ENCODE results near the gene ARMC2. TPM values are rescaled to one million over a fixed set of nuclear protein-coding genes. Genes with fewer than 3 reads are reported as not detected.
"Not testable (repeated sequence)": the region's sequence is repeated elsewhere in the genome, so short reads cannot be mapped to it uniquely, and the experiment has no call there.

ARMC2 gene
- total RNA-seq, 1 donor from 2014 or later, result 3.5 TPM

DNA sequence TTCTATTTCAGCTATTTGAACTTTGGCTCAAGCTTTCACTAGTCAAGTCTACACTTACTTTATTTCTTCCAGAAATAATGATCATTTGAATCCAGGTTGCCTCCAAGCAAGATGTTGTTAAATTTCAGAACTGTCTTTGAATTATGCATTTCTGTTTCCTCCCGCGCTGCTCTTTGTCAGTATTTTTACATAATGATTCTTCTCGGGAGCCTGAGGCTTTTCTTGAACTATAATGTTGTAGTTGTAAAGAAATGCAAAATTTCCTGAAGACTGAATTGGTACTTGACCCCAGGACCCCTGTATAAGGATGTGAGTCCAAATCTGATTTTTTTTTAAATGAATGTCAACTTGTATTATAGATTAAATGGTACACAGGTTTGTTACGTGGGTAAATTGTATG is 80.4 kb downstream of the ARMC2 start:
- intact Hi-C loops (cut with micrococcal nuclease), result no loop called here
- DNase-seq, result no peak
- H3K4me1 Mint-ChIP-seq, result peaks cover 11% of the 10 kb centered on the region
- ATAC-seq (ENCODE audit: low read depth), result no peak
- CTCF ChIA-PET, result no interaction called here
- no peaks in the 10 kb centered on the region for H3K27me3 Mint-ChIP-seq
- no peak for TF ChIP-seq CTCF (IDR thresholded peaks at IDR 0.05)
- no peak overlapping the region for H3K4me3 Mint-ChIP-seq
- no peak overlapping the region for H3K27ac Mint-ChIP-seq
- peaks cover 2% of the 10 kb centered on the region for H3K36me3 Mint-ChIP-seq (ENCODE audit: low read depth)
- POLR2A ChIA-PET, result no interaction called here
- H3K9me3 Mint-ChIP-seq, result no peaks in the 10 kb centered on the region

DNA sequence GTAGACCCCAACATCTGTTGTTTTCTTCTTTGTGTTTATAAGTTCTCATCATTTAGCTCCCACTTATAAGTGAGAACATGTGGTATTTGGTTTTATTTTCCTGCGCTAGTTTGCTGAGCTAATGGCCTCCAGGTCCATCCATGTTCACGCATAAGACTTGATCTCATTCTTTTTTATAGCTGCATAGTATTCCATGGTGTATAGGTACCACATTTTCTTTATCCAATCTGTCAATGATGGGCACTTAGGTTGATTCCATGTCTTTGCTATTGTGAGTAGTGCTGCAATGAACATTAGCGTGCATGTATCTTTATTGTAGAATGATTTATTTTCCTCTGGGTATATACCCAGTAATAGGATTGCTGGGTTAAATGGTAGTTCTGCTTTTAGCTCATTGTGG is 82.9 kb downstream of the ARMC2 start:
- DNase-seq; intact Hi-C loops (cut with micrococcal nuclease); H3K27me3 Mint-ChIP-seq; H3K27ac Mint-ChIP-seq; H3K4me3 Mint-ChIP-seq; ATAC-seq (ENCODE audit: low read depth); H3K36me3 Mint-ChIP-seq (ENCODE audit: low read depth); H3K4me1 Mint-ChIP-seq; POLR2A ChIA-PET; CTCF ChIA-PET; H3K9me3 Mint-ChIP-seq: not testable (repeated sequence)

DNA sequence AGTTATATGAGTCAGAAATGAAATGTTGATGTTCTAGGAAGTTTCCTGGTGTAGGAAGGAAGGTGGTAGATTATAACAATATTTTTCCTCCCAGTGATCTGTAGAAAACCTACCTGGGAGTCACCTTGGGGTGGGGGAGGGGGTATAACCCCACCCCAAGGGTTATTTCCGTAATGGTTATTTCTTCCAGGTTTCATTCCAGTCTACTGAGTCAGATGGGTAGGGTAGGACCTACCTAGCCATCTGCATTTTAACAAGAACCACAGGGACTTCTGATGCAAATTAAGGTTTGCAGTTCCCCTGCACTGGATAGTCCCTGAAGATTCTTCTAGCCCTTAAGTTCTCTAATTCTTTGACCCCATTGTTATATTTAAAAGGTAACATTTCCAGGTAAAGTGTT is 88.9 kb downstream of the ARMC2 start:
- H3K9me3 Mint-ChIP-seq, result no peaks in the 10 kb centered on the region
- ChIA-PET POLR2A (no interaction called here), CTCF (no interaction called here)
- peaks cover 2% of the 10 kb centered on the region for H3K4me1 Mint-ChIP-seq
- DNase-seq (no peak), ATAC-seq (ENCODE audit: low read depth) (no peak)
- no peak overlapping the region for H3K4me3 Mint-ChIP-seq
- no peak overlapping the region for H3K27ac Mint-ChIP-seq
- no peaks in the 10 kb centered on the region for H3K27me3 Mint-ChIP-seq
- no peaks in the 10 kb centered on the region for H3K36me3 Mint-ChIP-seq (ENCODE audit: low read depth)
- TF ChIP-seq CTCF (IDR thresholded peaks at IDR 0.05), result no peak
- intact Hi-C loops (cut with micrococcal nuclease), result no loop called here

- no peaks in the 10 kb centered on the region for H3K27me3 Mint-ChIP-seq
- peaks cover 12% of the 10 kb centered on the region for H3K4me1 Mint-ChIP-seq
- ChIA-PET POLR2A (no interaction called here), CTCF (no interaction called here)
- H3K36me3 Mint-ChIP-seq (ENCODE audit: low read depth), result no peaks in the 10 kb centered on the region
- H3K4me3 Mint-ChIP-seq, result no peak overlapping the region
- intact Hi-C loops (cut with micrococcal nuclease), result no loop called here
- no peak for DNase-seq
- ATAC-seq (ENCODE audit: low read depth), result no peak
- TF ChIP-seq CTCF (IDR thresholded peaks at IDR 0.05), result no peak
- no peak overlapping the region for H3K27ac Mint-ChIP-seq
- no peaks in the 10 kb centered on the region for H3K9me3 Mint-ChIP-seq
Observed at GRCh38 chr6:108940741-108941140, 92.5 kb downstream of the ARMC2 start.

DNA sequence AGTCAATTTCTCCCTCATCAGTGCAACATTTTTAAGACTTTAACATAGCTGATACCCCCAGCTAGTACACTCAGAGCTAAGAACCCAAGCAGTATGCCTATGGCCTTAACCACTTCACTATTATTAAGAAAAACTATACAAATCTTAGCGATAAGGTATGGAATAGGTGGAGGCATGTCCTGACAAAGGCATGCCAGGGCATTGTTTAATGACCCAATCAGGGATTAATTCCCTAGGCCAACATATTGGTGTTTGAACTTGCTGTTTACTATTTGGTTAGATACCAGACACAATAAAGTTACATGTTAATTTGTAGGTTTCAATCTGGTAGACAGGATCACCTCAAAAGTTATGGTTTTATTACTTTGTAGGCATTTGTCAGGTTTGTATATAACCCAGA is 93.1 kb downstream of the ARMC2 start:
- no peak for ATAC-seq (ENCODE audit: low read depth)
- Mint-ChIP-seq H3K4me3 (no peak overlapping the region), H3K27ac (no peak overlapping the region), H3K27me3 (no peaks in the 10 kb centered on the region), H3K9me3 (no peaks in the 10 kb centered on the region), H3K4me1 (peaks cover 12% of the 10 kb centered on the region), H3K36me3 (ENCODE audit: low read depth) (no peaks in the 10 kb centered on the region)
- CTCF ChIA-PET, result no interaction called here
- no peak for DNase-seq
- POLR2A ChIA-PET, result no interaction called here
- intact Hi-C loops (cut with micrococcal nuclease), result no loop called here
- no peak for TF ChIP-seq CTCF (IDR thresholded peaks at IDR 0.05)

GRCh38 chr6:108941859-108942258 is 93.6 kb downstream of the ARMC2 start:
- TF ChIP-seq CTCF (IDR thresholded peaks at IDR 0.05), result no peak
- H3K4me1 Mint-ChIP-seq, result peaks cover 17% of the 10 kb centered on the region
- POLR2A ChIA-PET, result no interaction called here
- intact Hi-C loops (cut with micrococcal nuclease), result no loop called here
- ATAC-seq (ENCODE audit: low read depth) (no peak), DNase-seq (no peak)
- no peaks in the 10 kb centered on the region for H3K36me3 Mint-ChIP-seq (ENCODE audit: low read depth)
- H3K9me3 Mint-ChIP-seq, result no peaks in the 10 kb centered on the region
- no peak overlapping the region for H3K27ac Mint-ChIP-seq
- H3K4me3 Mint-ChIP-seq, result no peak overlapping the region
- no peaks in the 10 kb centered on the region for H3K27me3 Mint-ChIP-seq
- CTCF ChIA-PET, result no interaction called here
